Gastroesophageal sphincter (tissue), 3 donors: ENCODE measurements around the gene GBP1.

ENCODE experiments used
- POLR2AphosphoS5 ChIP-seq: sonication (generic); formaldehyde crosslinking; IDR thresholded peaks from one replicate; pipeline ENCODE4 v1.6.1; 2017; ENCODE audit warnings: antibody characterized with exemption
- TF ChIP-seq, protein P1 (sequence below), 4 experiments: fragments of 200-600 bp in 2 of 4; fragments of 450-650 bp in 2 of 4; sonication (generic) in 1 of 4; IDR thresholded peaks; one replicate each; pipeline ENCODE4 v1.5.1; 2017 to 2019; ENCODE audit warnings: antibody characterized with exemption in 4 of 4, mild to moderate bottlenecking in 2 of 4, moderate library complexity in 2 of 4

DNA sequence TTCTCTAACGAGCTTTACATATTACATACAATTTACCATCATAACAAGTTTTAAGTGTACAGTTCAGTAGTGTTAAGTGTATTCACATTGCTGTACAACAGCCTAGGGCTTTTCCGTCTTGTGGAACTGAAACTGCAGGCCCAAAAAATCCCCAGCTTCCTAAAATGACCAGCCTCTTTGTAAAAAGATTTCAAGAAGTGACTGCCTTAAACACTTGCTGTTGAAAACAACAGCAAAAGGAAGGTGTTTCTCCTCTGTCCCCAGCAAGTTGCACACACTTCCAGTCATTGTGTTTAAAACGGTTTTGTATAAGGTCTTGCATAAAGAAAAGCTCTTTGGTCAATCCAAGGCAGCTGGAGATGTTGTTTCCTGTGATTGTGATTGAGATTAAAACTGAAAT is 16.0 kb upstream of the GBP1 start:
- TF ChIP-seq, protein P1, sequence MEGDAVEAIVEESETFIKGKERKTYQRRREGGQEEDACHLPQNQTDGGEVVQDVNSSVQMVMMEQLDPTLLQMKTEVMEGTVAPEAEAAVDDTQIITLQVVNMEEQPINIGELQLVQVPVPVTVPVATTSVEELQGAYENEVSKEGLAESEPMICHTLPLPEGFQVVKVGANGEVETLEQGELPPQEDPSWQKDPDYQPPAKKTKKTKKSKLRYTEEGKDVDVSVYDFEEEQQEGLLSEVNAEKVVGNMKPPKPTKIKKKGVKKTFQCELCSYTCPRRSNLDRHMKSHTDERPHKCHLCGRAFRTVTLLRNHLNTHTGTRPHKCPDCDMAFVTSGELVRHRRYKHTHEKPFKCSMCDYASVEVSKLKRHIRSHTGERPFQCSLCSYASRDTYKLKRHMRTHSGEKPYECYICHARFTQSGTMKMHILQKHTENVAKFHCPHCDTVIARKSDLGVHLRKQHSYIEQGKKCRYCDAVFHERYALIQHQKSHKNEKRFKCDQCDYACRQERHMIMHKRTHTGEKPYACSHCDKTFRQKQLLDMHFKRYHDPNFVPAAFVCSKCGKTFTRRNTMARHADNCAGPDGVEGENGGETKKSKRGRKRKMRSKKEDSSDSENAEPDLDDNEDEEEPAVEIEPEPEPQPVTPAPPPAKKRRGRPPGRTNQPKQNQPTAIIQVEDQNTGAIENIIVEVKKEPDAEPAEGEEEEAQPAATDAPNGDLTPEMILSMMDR (IDR thresholded peaks at IDR 0.05), result no peak
- no peak for TF ChIP-seq POLR2AphosphoS5
